HG03175 (cell line): Measurements from ENCODE around the gene APRT.

Experiments used
- ATAC-seq: cut with Tn5 transposase; IDR thresholded peaks from one replicate; pipeline ENCODE4 v1.9.1; 2021; ENCODE audit warnings: mild to moderate bottlenecking, moderate library complexity; ENCODE audit not compliant: unreplicated experiment

Gene APRT, protein sequence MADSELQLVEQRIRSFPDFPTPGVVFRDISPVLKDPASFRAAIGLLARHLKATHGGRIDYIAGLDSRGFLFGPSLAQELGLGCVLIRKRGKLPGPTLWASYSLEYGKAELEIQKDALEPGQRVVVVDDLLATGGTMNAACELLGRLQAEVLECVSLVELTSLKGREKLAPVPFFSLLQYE

DNA sequence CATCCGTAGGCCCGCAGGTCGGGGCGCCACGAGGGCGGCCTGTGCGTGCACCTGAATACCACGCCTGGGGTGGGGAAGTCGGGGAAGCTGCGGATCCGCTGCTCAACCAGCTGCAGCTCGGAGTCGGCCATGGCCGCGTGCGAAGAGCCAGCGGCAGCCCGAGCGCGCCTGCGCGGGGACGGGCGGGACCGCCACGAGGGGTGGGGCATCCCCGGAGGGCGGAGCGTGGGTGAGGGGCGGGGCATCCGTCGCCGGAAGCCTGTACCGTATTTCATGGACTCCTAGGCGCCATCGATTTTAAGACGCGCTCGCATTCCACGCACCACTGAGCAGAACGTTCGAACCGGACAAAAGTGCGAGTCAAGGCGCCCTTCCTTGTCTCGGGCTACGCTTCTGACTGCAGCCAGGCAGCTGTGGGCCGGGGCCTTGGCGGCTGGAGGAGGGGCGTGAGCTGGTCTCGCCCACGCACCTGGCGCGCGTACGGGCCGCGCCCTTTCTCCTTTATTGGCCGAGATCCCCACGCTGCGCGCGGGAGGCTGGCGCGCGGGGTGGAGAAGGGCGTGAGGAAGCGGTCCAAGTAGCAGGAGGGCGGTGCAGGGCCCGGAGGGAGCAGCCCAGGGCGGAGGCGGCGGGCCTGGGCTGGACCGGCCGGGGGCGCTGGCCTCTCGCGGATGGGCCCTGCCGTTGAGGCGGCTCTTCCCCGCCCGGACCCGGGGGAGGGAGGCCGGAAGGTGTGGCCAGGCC lies at the start of gene APRT:
TSS of gene APRT (minus strand) at position 160 of the 744 bp plus-strand sequence. CDS start at position 131, 29 bp downstream.
- peak; percentile 78 for ATAC-seq

GRCh38 chr16:88861359-88861758 lies 49.6 kb upstream of the APRT start:
- ATAC-seq = no peak

DNA sequence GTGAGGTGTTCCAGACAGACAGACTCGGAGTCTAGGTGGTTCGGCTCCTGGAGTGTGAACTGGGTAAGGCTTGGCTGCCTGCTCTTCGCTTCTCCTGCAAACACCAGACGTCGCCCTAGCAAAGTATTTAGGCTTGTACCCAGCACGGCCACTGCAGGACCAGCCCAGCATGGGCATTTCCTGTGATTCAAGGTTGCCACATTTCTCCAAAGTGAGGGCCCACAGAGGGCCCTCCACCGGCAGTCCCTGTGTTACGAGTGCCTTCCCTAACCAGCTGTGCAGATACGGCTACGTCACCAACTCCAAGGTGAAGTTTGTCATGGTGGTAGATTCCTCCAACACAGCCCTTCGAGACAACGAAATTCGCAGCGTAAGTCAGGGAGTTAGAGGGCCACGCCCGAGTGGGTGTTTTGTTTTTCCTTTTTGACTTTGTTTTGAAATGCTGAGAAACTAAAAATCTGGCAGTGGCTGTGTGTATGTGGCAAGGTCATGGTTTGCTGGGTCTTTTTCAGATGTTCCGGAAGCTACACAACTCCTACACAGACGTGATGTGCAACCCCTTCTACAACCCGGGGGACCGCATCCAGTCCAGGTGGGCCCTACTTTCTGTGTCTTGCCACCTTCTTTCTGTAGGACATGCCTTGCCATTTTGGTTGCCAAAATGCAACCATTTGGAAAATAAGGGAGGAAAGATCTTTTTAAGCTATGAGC lies 47.8 kb upstream of the APRT start:
- no peak for ATAC-seq

GRCh38 chr16:88857728-88858339 lies 46.1 kb upstream of the APRT start:
- peak; percentile 38 for ATAC-seq

GRCh38 chr16:88856828-88857727 lies 45.4 kb upstream of the APRT start, which contains the start of the genes GALNS and TRAPPC2L:
Gene GALNS, minus strand, starts transcription at chr16:88856947. Its CDS starts 70 bp downstream, at chr16:88856877.
Gene TRAPPC2L, plus strand, starts transcription at chr16:88857127. Its CDS starts 24 bp downstream, at chr16:88857151.
- ATAC-seq = peak; percentile 84

GRCh38 chr16:88856122-88856827 lies 44.5 kb upstream of the APRT start:
- no peak for ATAC-seq

- no peak for ATAC-seq
Observed at GRCh38 chr16:88855736-88856121, 44.0 kb upstream of the APRT start.

DNA sequence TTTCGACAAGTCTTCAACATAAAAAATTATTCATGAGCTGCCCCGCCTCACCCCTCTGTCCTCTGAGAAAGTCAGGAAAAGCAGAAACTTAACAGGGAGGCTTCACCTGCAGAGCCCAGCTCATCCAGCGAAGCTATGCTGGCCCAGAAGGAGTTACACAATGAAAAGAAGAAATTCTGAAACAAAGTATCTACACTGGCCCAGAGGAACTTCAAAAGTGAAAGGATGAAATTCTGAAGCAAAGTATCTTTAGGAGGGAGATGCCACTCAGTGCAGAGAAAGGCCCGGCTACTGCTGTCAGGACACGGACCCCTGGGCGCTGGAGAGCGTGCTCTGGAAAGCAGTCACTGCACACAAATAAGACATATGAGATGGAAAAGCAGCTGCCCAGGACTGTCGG lies 43.4 kb upstream of the APRT start:
- ATAC-seq = no peak

GRCh38 chr16:88854306-88855111 lies 42.8 kb upstream of the APRT start:
- ATAC-seq = no peak

- no peak for ATAC-seq
Observed at GRCh38 chr16:88853325-88853941, 41.7 kb upstream of the APRT start.

GRCh38 chr16:88851616-88852015 lies 39.9 kb upstream of the APRT start:
- no peak for ATAC-seq

GRCh38 chr16:88850531-88851199 lies 38.9 kb upstream of the APRT start:
- no peak for ATAC-seq

- ATAC-seq = no peak
Observed at GRCh38 chr16:88848557-88848956, 36.8 kb upstream of the APRT start.

DNA sequence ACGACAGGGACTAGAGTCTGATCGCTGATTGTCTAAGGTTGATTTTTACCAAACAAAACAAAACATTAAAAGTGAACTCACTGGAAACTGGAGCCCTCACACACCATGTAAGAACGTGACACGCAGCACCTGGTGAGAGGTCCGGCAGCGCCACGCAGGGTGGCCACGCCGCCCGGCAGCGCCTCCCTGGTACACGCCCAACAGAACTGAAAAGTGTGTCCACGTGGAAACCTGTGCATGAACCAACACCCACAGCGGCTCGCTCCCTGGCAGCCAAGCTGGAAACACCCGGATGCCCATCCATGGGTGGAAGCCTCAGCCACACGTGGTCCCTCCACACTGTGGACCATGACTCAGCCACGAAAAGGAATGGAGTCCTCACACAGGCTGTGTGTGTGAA lies 35.9 kb upstream of the APRT start:
- ATAC-seq = no peak

DNA sequence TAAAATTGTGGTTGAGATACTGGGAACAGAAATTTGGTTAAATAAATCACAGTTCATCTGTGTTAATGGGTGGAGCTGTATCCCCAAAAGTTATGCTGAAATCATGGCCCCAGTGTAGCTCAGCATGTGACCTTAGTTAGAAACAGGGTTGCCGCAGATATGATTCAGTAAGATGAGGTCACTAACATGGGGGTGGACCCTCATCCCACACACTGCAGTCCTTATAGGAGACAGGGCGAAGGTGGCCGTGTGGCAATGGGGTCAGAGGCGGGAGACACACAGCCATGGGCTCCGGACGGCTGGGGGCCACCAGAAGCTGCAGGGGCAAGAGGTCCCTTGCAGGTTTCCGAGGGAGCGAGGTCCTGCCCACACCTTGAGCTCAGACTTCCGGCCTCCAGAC lies 34.4 kb upstream of the APRT start:
- no peak for ATAC-seq

GRCh38 chr16:88844419-88845036 lies 32.8 kb upstream of the APRT start:
- ATAC-seq = no peak

DNA sequence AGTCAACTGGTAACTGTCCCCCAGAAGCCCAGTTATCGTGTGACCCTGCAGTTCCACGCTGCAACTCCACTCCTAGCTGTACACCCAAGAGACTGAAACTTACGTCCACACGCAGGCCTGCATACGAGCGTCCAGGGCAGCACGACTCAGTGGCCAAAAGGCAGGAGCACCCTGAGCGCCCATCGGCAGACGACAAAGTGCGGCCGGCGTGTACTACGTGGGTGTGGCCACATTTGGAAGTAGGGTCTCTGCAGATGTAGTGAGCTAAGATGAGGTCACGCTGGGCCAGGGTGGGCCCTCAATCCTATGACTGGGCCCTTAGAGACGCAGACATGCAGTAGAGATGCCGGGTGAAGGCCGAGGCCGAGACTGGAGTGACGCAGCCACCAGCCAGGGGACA lies 31.5 kb upstream of the APRT start:
- no peak for ATAC-seq
